ENCODE data around the gene TBC1D22A.

TBC1D22A gene

DNA sequence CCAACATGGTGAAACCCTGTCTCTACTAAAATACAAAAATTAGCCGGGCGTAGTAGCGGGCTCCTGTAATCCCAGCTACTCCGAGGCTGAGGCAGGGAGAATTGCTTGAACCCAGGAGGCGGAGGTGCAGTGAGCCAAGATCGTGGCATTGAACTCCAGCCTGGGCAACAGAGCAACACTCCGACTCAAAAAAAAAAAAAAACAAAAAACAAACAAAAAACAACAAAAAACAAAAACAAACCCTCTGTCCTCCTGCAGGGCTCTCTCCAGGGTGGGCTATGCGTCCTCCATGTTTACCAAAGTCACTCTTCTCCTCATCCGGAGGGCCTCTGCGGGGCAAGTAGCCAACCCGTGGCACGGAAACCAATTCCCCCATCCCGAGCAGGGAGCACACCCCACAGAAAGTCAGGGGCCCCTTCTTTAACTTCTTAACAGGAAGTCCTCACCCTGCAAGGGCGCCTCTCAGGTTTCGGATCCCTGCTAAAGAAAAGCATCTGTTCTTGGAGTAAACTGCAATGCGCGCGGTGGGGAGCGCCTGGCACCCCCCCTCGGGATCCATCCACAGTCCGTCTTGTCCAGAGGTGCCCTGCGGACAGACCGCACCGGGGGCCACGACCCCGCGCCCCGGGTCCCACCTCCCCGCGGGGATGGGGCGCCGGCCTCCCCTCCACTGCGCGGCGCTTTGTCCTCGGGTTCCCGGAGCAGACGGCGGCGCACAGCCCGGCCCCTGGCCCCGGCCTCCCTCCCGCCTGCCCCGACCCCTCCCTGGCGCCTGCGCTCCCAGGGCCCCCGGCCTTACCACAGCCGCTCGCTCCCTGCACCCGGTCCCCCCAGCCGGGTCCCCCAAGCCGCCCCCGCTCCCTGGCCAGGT lies 25.1 kb upstream of the TBC1D22A start:
- DNase-seq (ENCODE audit: low read depth in 2 of 2) = no peak

GRCh38 chr22:46737976-46738646 lies 24.3 kb upstream of the TBC1D22A start, which contains the start of gene CERK:
Gene CERK (minus strand): TSS chr22:46738252. CDS start chr22:46738148, 104 bp downstream.
- peak; percentile 27 to 42 for DNase-seq (ENCODE audit: low read depth in 2 of 2)

- DNase-seq (ENCODE audit: low read depth in 2 of 2) = no peak
These were observed 23.8 kb upstream of the TBC1D22A start for GRCh38 chr22:46738647-46739093.

GRCh38 chr22:46739094-46739870 lies 23.2 kb upstream of the TBC1D22A start:
- no peak for DNase-seq (ENCODE audit: low read depth in 2 of 2)

- no peak for DNase-seq (ENCODE audit: low read depth in 2 of 2)
These were observed 21.3 kb upstream of the TBC1D22A start for GRCh38 chr22:46740910-46741780.

DNA sequence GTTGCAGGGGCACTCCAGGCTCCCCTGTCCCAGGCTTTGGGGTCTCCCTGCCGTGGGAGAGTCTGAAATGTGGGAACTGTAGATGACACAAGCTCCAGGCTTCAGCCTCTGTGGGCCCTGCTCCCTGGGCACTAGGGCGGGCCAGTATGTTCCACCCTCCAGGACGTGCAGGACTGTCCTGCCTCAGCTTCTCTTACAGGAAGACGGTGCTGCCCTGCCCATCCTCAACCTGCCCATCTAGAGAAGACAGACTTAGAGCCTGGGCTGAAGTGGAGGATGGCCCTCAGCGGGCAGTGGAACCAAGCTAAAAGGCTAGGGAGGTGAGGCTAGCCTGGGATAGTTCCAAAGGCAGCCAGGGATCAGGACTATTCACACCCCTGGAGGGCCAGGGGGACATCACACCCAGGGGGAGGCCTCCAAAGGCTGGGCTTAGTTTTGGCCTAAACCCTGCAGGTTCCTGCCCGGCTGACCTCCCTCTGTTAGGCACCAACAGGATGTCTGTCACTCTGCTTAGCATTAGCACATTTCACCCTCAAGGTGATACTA lies 20.4 kb upstream of the TBC1D22A start:
- DNase-seq (ENCODE audit: low read depth in 2 of 2) = no peak

DNA sequence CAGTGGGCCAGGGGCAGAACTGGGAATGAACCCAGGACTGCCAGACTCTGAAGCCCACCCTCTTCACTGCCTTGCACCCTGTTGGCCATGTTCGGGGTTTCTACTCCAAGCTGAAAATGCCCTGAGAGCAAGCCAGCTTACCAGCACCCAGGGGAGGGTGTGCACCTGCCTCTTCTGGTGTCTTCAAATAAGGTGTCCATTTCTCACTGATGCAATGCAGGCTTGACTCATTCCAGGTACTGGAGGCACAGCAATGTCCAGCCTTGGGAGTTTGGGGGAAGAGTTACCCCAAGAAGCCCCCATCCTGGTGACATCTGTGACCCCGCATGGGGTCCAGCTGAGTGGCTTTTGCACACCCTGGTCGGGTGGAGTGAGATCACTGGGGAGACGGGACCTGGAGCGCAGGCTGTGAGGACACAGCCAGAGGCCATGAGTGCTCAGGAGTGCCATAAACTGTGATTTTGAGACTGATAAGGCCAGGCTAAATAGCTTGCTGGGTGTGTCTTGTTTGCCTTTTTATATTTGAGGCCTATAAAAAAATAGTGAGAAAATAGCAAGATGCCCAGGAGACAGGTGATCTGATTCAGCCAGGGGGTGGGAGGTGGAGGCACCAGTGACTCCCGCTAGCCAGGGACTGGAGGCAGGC lies 19.8 kb upstream of the TBC1D22A start:
- no peak for DNase-seq (ENCODE audit: low read depth in 2 of 2)

- DNase-seq (ENCODE audit: low read depth in 2 of 2) = no peak
These were observed 17.9 kb upstream of the TBC1D22A start for GRCh38 chr22:46744581-46744980.

DNA sequence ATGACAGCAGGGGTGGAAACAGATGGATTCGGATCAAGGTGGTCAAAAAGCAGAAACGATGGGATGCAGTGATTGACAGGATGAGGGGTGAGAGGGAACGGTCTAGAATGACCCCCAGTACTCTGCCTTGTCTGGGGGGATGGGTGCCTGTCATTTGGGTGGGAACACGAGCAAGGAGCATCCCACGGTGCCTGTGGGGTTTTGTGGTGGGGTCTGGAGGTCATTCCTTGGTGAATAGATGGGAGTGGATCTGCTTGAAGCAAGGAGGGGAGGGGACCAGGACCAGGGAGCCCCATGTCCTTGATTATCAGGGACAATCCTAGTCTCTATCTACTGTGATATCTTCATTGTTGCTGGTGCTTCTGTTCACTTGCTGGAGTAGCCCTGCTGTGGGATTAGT lies 16.3 kb upstream of the TBC1D22A start:
- DNase-seq (ENCODE audit: low read depth in 2 of 2) = no peak

GRCh38 chr22:46746620-46747019 lies 15.8 kb upstream of the TBC1D22A start:
- no peak for DNase-seq (ENCODE audit: low read depth in 2 of 2)

DNA sequence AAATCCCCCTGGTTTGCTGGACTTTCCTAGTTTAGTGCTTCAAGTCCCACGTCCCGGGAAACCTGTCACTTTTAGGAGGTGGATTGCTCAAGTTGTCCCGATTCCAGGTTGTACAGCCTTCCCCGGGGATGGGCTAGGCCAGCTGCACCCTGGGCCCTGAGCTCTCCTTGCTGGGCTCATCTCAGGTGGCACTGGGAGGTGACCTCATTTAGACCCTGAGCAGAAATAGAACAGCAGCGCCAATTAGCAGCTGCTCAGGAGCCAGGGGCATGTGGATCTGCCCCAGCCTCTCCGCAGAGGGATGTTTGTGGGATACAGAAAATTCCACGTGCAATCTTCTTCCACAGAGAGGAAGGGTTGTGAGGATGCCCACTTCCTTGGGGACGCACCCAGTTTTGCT lies 14.8 kb upstream of the TBC1D22A start:
- no peak for DNase-seq (ENCODE audit: low read depth in 2 of 2)

- DNase-seq (ENCODE audit: low read depth in 2 of 2) = no peak
These were observed 14.1 kb upstream of the TBC1D22A start for GRCh38 chr22:46748206-46748907.

- DNase-seq (ENCODE audit: low read depth in 2 of 2) = no peak
These were observed 13.4 kb upstream of the TBC1D22A start for GRCh38 chr22:46748908-46749675.

DNA sequence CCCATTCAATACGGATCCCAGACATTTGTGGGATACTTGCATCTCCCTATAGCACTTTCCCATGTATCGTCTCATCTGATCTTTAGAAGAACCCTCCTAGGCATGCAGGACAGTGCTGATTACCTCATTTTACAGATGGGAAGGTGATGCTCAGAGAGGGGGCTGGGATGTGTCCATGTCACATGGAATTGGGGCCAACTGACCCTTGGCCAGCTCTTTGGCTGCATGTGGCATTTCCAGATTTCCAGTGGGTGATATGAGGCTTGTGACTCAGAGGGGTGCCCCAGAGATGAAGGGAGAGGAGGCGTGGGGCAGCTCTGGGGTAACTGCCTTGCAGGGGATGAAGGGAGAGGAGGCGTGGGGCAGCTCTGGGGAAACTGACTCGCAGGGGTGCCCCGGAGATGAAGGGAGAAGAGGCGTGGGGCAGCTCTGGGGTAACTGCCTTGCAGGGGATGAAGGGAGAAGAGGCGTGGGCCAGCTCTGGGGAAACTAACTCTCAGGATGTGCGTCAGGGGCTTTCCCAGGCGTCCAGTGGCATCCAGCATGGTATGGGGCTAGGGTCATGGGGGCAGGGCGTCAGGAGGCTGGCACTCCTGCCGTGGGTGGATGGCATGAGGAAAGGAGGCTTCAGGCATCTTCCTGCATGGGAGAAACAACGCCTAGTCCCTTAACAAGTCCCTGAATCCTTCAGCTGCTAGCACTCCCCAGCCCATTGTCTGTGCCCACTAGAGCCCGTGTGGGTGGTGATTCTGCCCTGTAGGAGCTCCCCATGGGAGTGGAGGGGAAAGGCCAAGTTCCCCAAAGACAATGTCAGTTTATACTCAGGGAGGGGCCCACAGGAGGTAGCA lies 12.5 kb upstream of the TBC1D22A start:
- no peak for DNase-seq (ENCODE audit: low read depth in 2 of 2)

GRCh38 chr22:46750530-46750800 lies 12.0 kb upstream of the TBC1D22A start:
- no peak for DNase-seq (ENCODE audit: low read depth in 2 of 2)

- DNase-seq (ENCODE audit: low read depth in 2 of 2) = no peak
These were observed 11.5 kb upstream of the TBC1D22A start for GRCh38 chr22:46750863-46751443.

DNA sequence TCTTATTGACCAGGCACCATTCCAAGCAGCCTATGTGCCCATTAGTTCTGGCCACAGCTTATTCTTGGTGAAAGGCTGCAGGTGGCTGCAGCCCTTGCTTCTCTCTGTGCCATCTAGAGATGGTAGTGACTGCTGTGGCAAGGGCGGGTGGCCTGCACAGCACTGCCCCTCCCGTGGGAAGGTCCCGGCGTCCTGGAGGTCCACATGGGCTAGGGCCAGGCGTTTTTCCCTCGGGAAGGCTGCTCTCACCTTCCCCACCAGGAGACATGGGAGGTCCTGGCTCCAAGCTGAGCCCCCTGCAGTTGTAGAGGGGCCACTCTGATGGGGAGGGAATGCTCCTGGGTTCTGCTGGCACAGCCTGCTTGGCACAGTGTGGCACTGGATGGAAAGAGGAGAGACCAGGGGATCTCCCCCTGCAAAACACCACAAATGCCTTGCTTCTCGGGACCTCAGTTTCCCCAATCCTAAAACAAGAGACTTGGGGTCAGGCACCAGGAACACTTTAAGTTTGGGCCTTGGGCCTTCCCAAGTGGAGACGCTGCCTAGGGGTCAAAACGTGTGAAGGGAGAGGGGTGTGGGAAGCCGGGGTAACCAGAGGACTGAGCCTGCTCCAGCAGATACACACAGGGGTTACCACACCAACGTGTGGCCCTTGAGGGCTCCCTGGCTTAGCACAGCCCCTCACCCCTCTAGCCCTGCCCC lies 10.0 kb upstream of the TBC1D22A start:
- DNase-seq (ENCODE audit: low read depth in 2 of 2) = no peak

GRCh38 chr22:46752988-46753310 lies 9.5 kb upstream of the TBC1D22A start:
- no peak for DNase-seq (ENCODE audit: low read depth in 2 of 2)
